ENCODE data around the gene PITX1. TPM values are rescaled to one million over a fixed set of nuclear protein-coding genes. Genes with fewer than 3 reads are reported as not detected.

The PITX1 gene
- total RNA-seq, 2 donors from 2014 or later, result not detected

GRCh38 chr5:135013445-135013844 lies 20.6 kb downstream of the PITX1 start:
- no peaks in the 10 kb centered on the region for H3K27me3 Mint-ChIP-seq
- ATAC-seq (no peak), DNase-seq (no peak)
- peaks cover 8% of the 10 kb centered on the region for H3K36me3 Mint-ChIP-seq (ENCODE audit: low read depth)
- H3K4me1 Mint-ChIP-seq, result no peaks in the 10 kb centered on the region
- H3K4me3 Mint-ChIP-seq, result no peak overlapping the region
- H3K27ac Mint-ChIP-seq, result no peak overlapping the region
- H3K9me3 ChIP-seq (ENCODE audit: control insufficient read depth, low read length, poor library complexity, severe bottlenecking), result no peaks in the 10 kb centered on the region

GRCh38 chr5:135012951-135013391 lies 21.1 kb downstream of the PITX1 start:
- Mint-ChIP-seq H3K27ac (no peak overlapping the region), H3K4me1 (no peaks in the 10 kb centered on the region), H3K4me3 (no peak overlapping the region), H3K27me3 (no peaks in the 10 kb centered on the region), H3K36me3 (ENCODE audit: low read depth) (peaks cover 8% of the 10 kb centered on the region)
- ATAC-seq (no peak), DNase-seq (no peak)
- no peaks in the 10 kb centered on the region for H3K9me3 ChIP-seq (ENCODE audit: control insufficient read depth, low read length, poor library complexity, severe bottlenecking)

- DNase-seq (no peak), ATAC-seq (no peak)
- H3K9me3 ChIP-seq (ENCODE audit: control insufficient read depth, low read length, poor library complexity, severe bottlenecking), result no peaks in the 10 kb centered on the region
- peaks cover 9% of the 10 kb centered on the region for H3K36me3 Mint-ChIP-seq (ENCODE audit: low read depth)
- H3K4me3 Mint-ChIP-seq, result no peak overlapping the region
- no peaks in the 10 kb centered on the region for H3K27me3 Mint-ChIP-seq
- no peak overlapping the region for H3K27ac Mint-ChIP-seq
- no peaks in the 10 kb centered on the region for H3K4me1 Mint-ChIP-seq
These were observed 21.9 kb downstream of the PITX1 start for GRCh38 chr5:135012033-135012588.

GRCh38 chr5:135011355-135012032 lies 22.5 kb downstream of the PITX1 start:
- no peaks in the 10 kb centered on the region for H3K9me3 ChIP-seq (ENCODE audit: control insufficient read depth, low read length, poor library complexity, severe bottlenecking)
- Mint-ChIP-seq H3K36me3 (ENCODE audit: low read depth) (peaks cover 11% of the 10 kb centered on the region), H3K4me3 (no peak overlapping the region), H3K27ac (no peak overlapping the region), H3K4me1 (no peaks in the 10 kb centered on the region), H3K27me3 (no peaks in the 10 kb centered on the region)
- ATAC-seq, result no peak
- no peak for DNase-seq

GRCh38 chr5:135010502-135011354 lies 23.3 kb downstream of the PITX1 start:
- H3K27ac Mint-ChIP-seq, result no peak overlapping the region
- H3K9me3 ChIP-seq (ENCODE audit: control insufficient read depth, low read length, poor library complexity, severe bottlenecking), result no peaks in the 10 kb centered on the region
- no peaks in the 10 kb centered on the region for H3K4me1 Mint-ChIP-seq
- ATAC-seq, result no peak
- H3K4me3 Mint-ChIP-seq, result no peak overlapping the region
- H3K27me3 Mint-ChIP-seq, result no peaks in the 10 kb centered on the region
- no peak for DNase-seq
- peaks cover 10% of the 10 kb centered on the region for H3K36me3 Mint-ChIP-seq (ENCODE audit: low read depth)

GRCh38 chr5:135009736-135010501 lies 24.1 kb downstream of the PITX1 start:
- DNase-seq (no peak), ATAC-seq (no peak)
- H3K9me3 ChIP-seq (ENCODE audit: control insufficient read depth, low read length, poor library complexity, severe bottlenecking), result no peaks in the 10 kb centered on the region
- H3K4me1 Mint-ChIP-seq, result no peaks in the 10 kb centered on the region
- H3K27me3 Mint-ChIP-seq, result no peaks in the 10 kb centered on the region
- peaks cover 9% of the 10 kb centered on the region for H3K36me3 Mint-ChIP-seq (ENCODE audit: low read depth)
- H3K27ac Mint-ChIP-seq, result no peak overlapping the region
- no peak overlapping the region for H3K4me3 Mint-ChIP-seq

GRCh38 chr5:135008981-135009735 lies 24.9 kb downstream of the PITX1 start:
- ATAC-seq (no peak), DNase-seq (no peak)
- no peak overlapping the region for H3K27ac Mint-ChIP-seq
- no peak overlapping the region for H3K4me3 Mint-ChIP-seq
- H3K9me3 ChIP-seq (ENCODE audit: control insufficient read depth, low read length, poor library complexity, severe bottlenecking), result no peaks in the 10 kb centered on the region
- H3K27me3 Mint-ChIP-seq, result no peaks in the 10 kb centered on the region
- H3K4me1 Mint-ChIP-seq, result no peaks in the 10 kb centered on the region
- H3K36me3 Mint-ChIP-seq (ENCODE audit: low read depth), result peaks cover 12% of the 10 kb centered on the region

- no peak for ATAC-seq
- H3K27ac Mint-ChIP-seq, result no peak overlapping the region
- H3K36me3 Mint-ChIP-seq (ENCODE audit: low read depth), result peaks cover 12% of the 10 kb centered on the region
- no peaks in the 10 kb centered on the region for H3K27me3 Mint-ChIP-seq
- H3K4me3 Mint-ChIP-seq, result no peak overlapping the region
- no peaks in the 10 kb centered on the region for H3K4me1 Mint-ChIP-seq
- no peak for DNase-seq
- H3K9me3 ChIP-seq (ENCODE audit: control insufficient read depth, low read length, poor library complexity, severe bottlenecking), result no peaks in the 10 kb centered on the region
These were observed 25.5 kb downstream of the PITX1 start for GRCh38 chr5:135008556-135008955.

- no peaks in the 10 kb centered on the region for H3K9me3 ChIP-seq (ENCODE audit: control insufficient read depth, low read length, poor library complexity, severe bottlenecking)
- ATAC-seq (no peak), DNase-seq (no peak)
- Mint-ChIP-seq H3K27ac (no peak overlapping the region), H3K36me3 (ENCODE audit: low read depth) (peaks cover 12% of the 10 kb centered on the region), H3K4me3 (no peak overlapping the region), H3K4me1 (no peaks in the 10 kb centered on the region), H3K27me3 (no peaks in the 10 kb centered on the region)
These were observed 26.2 kb downstream of the PITX1 start for GRCh38 chr5:135007749-135008363.

GRCh38 chr5:135007305-135007704 lies 26.7 kb downstream of the PITX1 start:
- H3K27me3 Mint-ChIP-seq, result no peaks in the 10 kb centered on the region
- no peaks in the 10 kb centered on the region for H3K9me3 ChIP-seq (ENCODE audit: control insufficient read depth, low read length, poor library complexity, severe bottlenecking)
- no peak for ATAC-seq
- no peaks in the 10 kb centered on the region for H3K4me1 Mint-ChIP-seq
- H3K36me3 Mint-ChIP-seq (ENCODE audit: low read depth), result peaks cover 12% of the 10 kb centered on the region
- H3K4me3 Mint-ChIP-seq, result no peak overlapping the region
- DNase-seq, result no peak
- no peak overlapping the region for H3K27ac Mint-ChIP-seq

GRCh38 chr5:135005076-135005475 lies 29.0 kb downstream of the PITX1 start:
- no peak overlapping the region for H3K4me3 Mint-ChIP-seq
- no peak overlapping the region for H3K27ac Mint-ChIP-seq
- DNase-seq (no peak), ATAC-seq (no peak)
- no peaks in the 10 kb centered on the region for H3K9me3 ChIP-seq (ENCODE audit: control insufficient read depth, low read length, poor library complexity, severe bottlenecking)
- H3K27me3 Mint-ChIP-seq, result no peaks in the 10 kb centered on the region
- H3K4me1 Mint-ChIP-seq, result no peaks in the 10 kb centered on the region
- H3K36me3 Mint-ChIP-seq (ENCODE audit: low read depth), result peaks cover 12% of the 10 kb centered on the region

GRCh38 chr5:135004376-135004775 lies 29.7 kb downstream of the PITX1 start:
- H3K9me3 ChIP-seq (ENCODE audit: control insufficient read depth, low read length, poor library complexity, severe bottlenecking), result no peaks in the 10 kb centered on the region
- DNase-seq (no peak), ATAC-seq (no peak)
- no peaks in the 10 kb centered on the region for H3K27me3 Mint-ChIP-seq
- H3K36me3 Mint-ChIP-seq (ENCODE audit: low read depth), result peaks cover 12% of the 10 kb centered on the region
- H3K4me3 Mint-ChIP-seq, result no peak overlapping the region
- no peaks in the 10 kb centered on the region for H3K4me1 Mint-ChIP-seq
- H3K27ac Mint-ChIP-seq, result no peak overlapping the region
